COLO829 (cell line): ENCODE measurements around the gene AGXT.

Experiments
- DNase-seq: peaks from one replicate; pipeline ENCODE4 v3.0.0; 2012; ENCODE audit warnings: low spot score

The AGXT gene

GRCh38 chr2:240868286-240869108 lies at the start of gene AGXT:
Gene AGXT, plus strand, starts transcription at chr2:240868824. Its CDS starts 42 bp downstream, at chr2:240868866.
- DNase-seq, result no peak

- DNase-seq, result no peak
These were observed 49.3 kb upstream of the AGXT start for GRCh38 chr2:240819126-240819857.

GRCh38 chr2:240819858-240820606 lies 48.6 kb upstream of the AGXT start, which contains the start of gene KIF1A:
Gene KIF1A, minus strand, starts transcription at chr2:240820219. Its CDS starts 22,467 bp downstream, at chr2:240797752.
- no peak for DNase-seq

GRCh38 chr2:240820607-240821428 lies 47.8 kb upstream of the AGXT start:
- no peak for DNase-seq

- no peak for DNase-seq
These were observed 47.2 kb upstream of the AGXT start for GRCh38 chr2:240821429-240821778.

GRCh38 chr2:240822280-240822847 lies 46.3 kb upstream of the AGXT start:
- DNase-seq, result no peak

- no peak for DNase-seq
These were observed 44.9 kb upstream of the AGXT start for GRCh38 chr2:240823449-240824336.

- DNase-seq, result no peak
These were observed 43.1 kb upstream of the AGXT start for GRCh38 chr2:240825476-240825875.

- no peak for DNase-seq
These were observed 36.9 kb upstream of the AGXT start for GRCh38 chr2:240831594-240832204.

- peak; percentile 95 for DNase-seq
These were observed 36.4 kb upstream of the AGXT start for GRCh38 chr2:240832205-240832727.

- DNase-seq, result no peak
These were observed 35.6 kb upstream of the AGXT start for GRCh38 chr2:240832921-240833494.

- DNase-seq, result no peak
These were observed 34.8 kb upstream of the AGXT start for GRCh38 chr2:240833724-240834285.

GRCh38 chr2:240834377-240834975 lies 34.1 kb upstream of the AGXT start:
- DNase-seq, result no peak

GRCh38 chr2:240835528-240835927 lies 33.1 kb upstream of the AGXT start:
- DNase-seq, result no peak

- no peak for DNase-seq
These were observed 31.7 kb upstream of the AGXT start for GRCh38 chr2:240836781-240837467.

GRCh38 chr2:240837621-240838020 lies 31.0 kb upstream of the AGXT start:
- DNase-seq, result no peak
